Keratinocyte (primary cell): Measurements from ENCODE around the gene EIF5AL1. TPM values are rescaled to one million over a fixed set of nuclear protein-coding genes. Genes with fewer than 3 reads are reported as not detected.

Experiments used
- DNase-seq: peaks from one replicate; pipeline ENCODE4 v3.0.0-alpha.2; 2011; ENCODE audit warnings: low read depth, missing footprints, low spot score
- FAIRE-seq: peaks from 2 replicates; lab custom pipeline; 2011; peaks lifted over from hg19 to GRCh38; lab: Jason Lieb, UNC
- H2AFZ ChIP-seq: 2 replicates; pipeline ENCODE4 v1.6.0; 2012; ENCODE audit warnings: low read length, control low read depth, inconsistent platforms; ENCODE audit not compliant: control insufficient read depth
- H3K27ac ChIP-seq: 2 replicates; pipeline ENCODE4 v1.5.1; 2011; ENCODE audit warnings: low read length; ENCODE audit not compliant: control insufficient read depth, insufficient read depth
- H3K27me3 ChIP-seq: 3 replicates; pipeline ENCODE4 v1.6.0; 2011; ENCODE audit warnings: low read length; ENCODE audit not compliant: control insufficient read depth, insufficient read depth; ENCODE audit errors: extremely low read depth
- H3K36me3 ChIP-seq, 2 experiments: 2 replicates in 1 of 2; 3 replicates in 1 of 2; pipeline ENCODE4 v1.5.1; 2011; ENCODE audit warnings: low read length in 2 of 2, mild to moderate bottlenecking in 1 of 2; ENCODE audit not compliant: control insufficient read depth in 2 of 2, insufficient read depth in 2 of 2; ENCODE audit errors: extremely low read depth in 1 of 2
- H3K4me1 ChIP-seq: 3 replicates; pipeline ENCODE4 v1.5.1; 2011; ENCODE audit warnings: low read length; ENCODE audit not compliant: control insufficient read depth, insufficient read depth; ENCODE audit errors: extremely low read depth
- H3K4me2 ChIP-seq: 3 replicates; pipeline ENCODE4 v1.6.0; 2011; ENCODE audit warnings: low read depth, low read length; ENCODE audit not compliant: control insufficient read depth, insufficient read depth; ENCODE audit errors: extremely low read depth
- H3K4me3 ChIP-seq, 3 experiments: fragments of 200-600 bp in 1 of 3; sonication (generic) in 1 of 3; 2 replicates in 2 of 3; 3 replicates in 1 of 3; pipeline ENCODE4 v1.5.1; 2011 to 2016; ENCODE audit warnings: low read length in 3 of 3, mild to moderate bottlenecking in 3 of 3, control low read depth in 2 of 3, inconsistent platforms in 1 of 3, low read depth in 1 of 3, mixed read lengths in 1 of 3, mixed run types in 1 of 3, moderate library complexity in 1 of 3; ENCODE audit not compliant: control insufficient read depth in 2 of 3, insufficient read depth in 2 of 3; ENCODE audit errors: extremely low read depth in 1 of 3
- H3K79me2 ChIP-seq: 2 replicates; pipeline ENCODE4 v1.6.0; 2012; ENCODE audit warnings: low read length; ENCODE audit not compliant: control insufficient read depth, insufficient read depth
- H3K9ac ChIP-seq: 3 replicates; pipeline ENCODE4 v1.6.0; 2011; ENCODE audit warnings: low read length; ENCODE audit not compliant: control insufficient read depth, insufficient read depth; ENCODE audit errors: extremely low read depth
- H3K9me1 ChIP-seq: 3 replicates; pipeline ENCODE4 v1.6.0; 2011; ENCODE audit warnings: low read length; ENCODE audit not compliant: control insufficient read depth, insufficient read depth; ENCODE audit errors: extremely low read depth
- H3K9me3 ChIP-seq: 2 replicates; pipeline ENCODE4 v1.5.1; 2012; ENCODE audit warnings: low read depth, low read length; ENCODE audit not compliant: control insufficient read depth
- H4K20me1 ChIP-seq: 3 replicates; pipeline ENCODE4 v1.6.0; 2011; ENCODE audit warnings: low read length; ENCODE audit not compliant: control insufficient read depth, insufficient read depth; ENCODE audit errors: extremely low read depth
- CTCF ChIP-seq, 3 experiments: IDR thresholded peaks in 1 of 3; conservative IDR thresholded peaks in 1 of 3; optimal IDR thresholded peaks in 1 of 3; 2 replicates in 2 of 3; 3 replicates in 1 of 3; pipeline versions ENCODE3 to v1.5.1; 2011; ENCODE audit warnings: low read length in 3 of 3, mild to moderate bottlenecking in 3 of 3, moderate library complexity in 2 of 3, control low read depth in 1 of 3, inconsistent platforms in 1 of 3; ENCODE audit not compliant: insufficient read depth in 2 of 3; ENCODE audit errors: extremely low read depth in 1 of 3
- EZH2 ChIP-seq: IDR thresholded peaks from one replicate; pipeline ENCODE4 v1.6.1; 2012; ENCODE audit warnings: inconsistent platforms, mild to moderate bottlenecking, low read length, moderate library complexity
- dilution Hi-C: fragments of 300-500 bp; cut with MboI; formaldehyde crosslinking; loops from one replicate; pipeline ENCODE4 v1.7.0; 2020; ENCODE audit warnings: low sequenced_read_pairs; ENCODE audit not compliant: extremely low pct_ligation_motif_present
- polyA plus RNA-seq, 5 experiments: library from polyadenylated mRNA; depleted of rRNA in 3 of 5; stranded (reverse) in 3 of 5; stranded (forward) in 1 of 5; unstranded in 1 of 5; fragments of >200 nt; gene quantifications; 1 replicate in 1 of 5; 2 replicates in 3 of 5; 3 replicates in 1 of 5; pipeline versions ENCODE4 v1.2.1 to v1.2.3, GENCODE V29; 2011 to 2012; ENCODE audit warnings: missing spikeins in 2 of 5, low read depth in 1 of 5, low replicate concordance in 1 of 5

The EIF5AL1 gene
- polyA plus RNA-seq, 1 donor (not counting 4 experiments of a cell fraction or from before 2014, with no cell fraction given) = 1.2 TPM

DNA sequence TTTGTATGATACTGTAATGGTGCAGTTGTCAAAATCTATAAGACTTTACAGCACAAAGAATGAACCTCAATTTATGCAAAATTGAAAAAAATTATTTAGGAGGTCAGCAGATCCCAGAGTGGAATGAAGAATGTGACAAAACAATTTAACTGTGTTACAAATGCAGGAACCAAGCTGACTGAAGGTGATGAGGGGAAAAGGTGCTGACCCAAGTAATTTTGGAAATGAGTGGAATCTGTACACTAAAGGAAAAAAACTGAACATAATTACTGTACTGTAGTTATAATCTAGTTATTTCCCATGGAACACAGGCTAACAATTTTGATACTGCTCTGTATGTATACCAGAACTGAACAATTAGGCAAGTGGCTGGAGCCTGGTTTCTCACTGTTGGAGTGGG is 35.7 kb upstream of the EIF5AL1 start:
- Histone ChIP-seq H3K27ac (no peak overlapping the region), H2AFZ (no peak overlapping the region), H3K36me3 (no peaks in the 10 kb centered on the region), H3K4me3 (no peak overlapping the region), H3K27me3 (no peaks in the 10 kb centered on the region), H3K9me1 (no peaks in the 10 kb centered on the region), H3K79me2 (no peaks in the 10 kb centered on the region), H3K9me3 (no peaks in the 10 kb centered on the region), H4K20me1 (no peaks in the 10 kb centered on the region), H3K4me1 (no peaks in the 10 kb centered on the region), H3K9ac (no peak overlapping the region), H3K4me2 (no peak overlapping the region)
- FAIRE-seq = no peak
- dilution Hi-C loops = no loop called here
- DNase-seq = no peak
- TF ChIP-seq CTCF (optimal IDR thresholded peaks at IDR 0.05 in 1 of 3, IDR thresholded peaks at IDR 0.05 in 1 of 3, conservative IDR thresholded peaks at IDR 0.05 in 1 of 3; ENCODE audit: extremely low read depth in 1 of 3, insufficient read depth in 2 of 3, low read length in 3 of 3) = no peak
- TF ChIP-seq EZH2 = no peak

- H3K4me1 ChIP-seq = no peaks in the 10 kb centered on the region
- no peak for DNase-seq
- H3K9me1 ChIP-seq = no peaks in the 10 kb centered on the region
- H3K36me3 ChIP-seq = no peaks in the 10 kb centered on the region
- H3K79me2 ChIP-seq = no peaks in the 10 kb centered on the region
- no peak overlapping the region for H3K27ac ChIP-seq
- no peak for FAIRE-seq
- H3K9ac ChIP-seq = no peak overlapping the region
- no peak overlapping the region for H2AFZ ChIP-seq
- dilution Hi-C loops = no loop called here
- no peak overlapping the region for H3K4me3 ChIP-seq
- no peaks in the 10 kb centered on the region for H3K27me3 ChIP-seq
- H3K4me2 ChIP-seq = no peak overlapping the region
- H3K9me3 ChIP-seq = no peaks in the 10 kb centered on the region
- no peaks in the 10 kb centered on the region for H4K20me1 ChIP-seq
- no peak for TF ChIP-seq EZH2
- no peak for TF ChIP-seq CTCF (optimal IDR thresholded peaks at IDR 0.05 in 1 of 3, IDR thresholded peaks at IDR 0.05 in 1 of 3, conservative IDR thresholded peaks at IDR 0.05 in 1 of 3; ENCODE audit: extremely low read depth in 1 of 3, insufficient read depth in 2 of 3, low read length in 3 of 3)
Observed at GRCh38 chr10:79477456-79477855, 34.9 kb upstream of the EIF5AL1 start.
